GM12872 (cell line): ENCODE data around the gene TCHH.

Source experiments
- TF ChIP-seq, protein P1 (sequence below): IDR thresholded peaks from 3 replicates; pipeline ENCODE4 v1.5.1; 2011; ENCODE audit warnings: low read depth, mild to moderate bottlenecking, low read length, moderate library complexity; ENCODE audit not compliant: insufficient read depth

Gene TCHH

DNA sequence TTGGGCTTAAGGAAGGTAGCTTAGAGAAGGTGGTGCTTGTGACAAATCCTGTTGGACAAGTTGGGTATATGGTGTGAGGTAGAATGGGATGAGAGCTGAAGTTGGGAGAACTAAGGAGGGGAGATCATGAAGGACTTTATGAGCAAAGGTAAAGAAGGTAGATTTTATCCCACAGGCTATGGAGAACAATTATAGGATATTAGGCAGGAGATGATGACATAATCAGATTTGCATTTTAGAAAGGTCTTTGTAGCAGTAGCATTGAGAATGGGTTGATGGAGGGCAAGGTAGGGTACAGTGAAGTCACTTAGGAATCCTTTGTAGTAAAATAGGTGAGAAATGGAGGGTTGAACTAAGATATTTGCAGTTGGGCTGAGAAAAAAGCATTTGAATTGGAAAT is 14.9 kb upstream of the TCHH start:
- TF ChIP-seq, protein P1, sequence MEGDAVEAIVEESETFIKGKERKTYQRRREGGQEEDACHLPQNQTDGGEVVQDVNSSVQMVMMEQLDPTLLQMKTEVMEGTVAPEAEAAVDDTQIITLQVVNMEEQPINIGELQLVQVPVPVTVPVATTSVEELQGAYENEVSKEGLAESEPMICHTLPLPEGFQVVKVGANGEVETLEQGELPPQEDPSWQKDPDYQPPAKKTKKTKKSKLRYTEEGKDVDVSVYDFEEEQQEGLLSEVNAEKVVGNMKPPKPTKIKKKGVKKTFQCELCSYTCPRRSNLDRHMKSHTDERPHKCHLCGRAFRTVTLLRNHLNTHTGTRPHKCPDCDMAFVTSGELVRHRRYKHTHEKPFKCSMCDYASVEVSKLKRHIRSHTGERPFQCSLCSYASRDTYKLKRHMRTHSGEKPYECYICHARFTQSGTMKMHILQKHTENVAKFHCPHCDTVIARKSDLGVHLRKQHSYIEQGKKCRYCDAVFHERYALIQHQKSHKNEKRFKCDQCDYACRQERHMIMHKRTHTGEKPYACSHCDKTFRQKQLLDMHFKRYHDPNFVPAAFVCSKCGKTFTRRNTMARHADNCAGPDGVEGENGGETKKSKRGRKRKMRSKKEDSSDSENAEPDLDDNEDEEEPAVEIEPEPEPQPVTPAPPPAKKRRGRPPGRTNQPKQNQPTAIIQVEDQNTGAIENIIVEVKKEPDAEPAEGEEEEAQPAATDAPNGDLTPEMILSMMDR: no peak

DNA sequence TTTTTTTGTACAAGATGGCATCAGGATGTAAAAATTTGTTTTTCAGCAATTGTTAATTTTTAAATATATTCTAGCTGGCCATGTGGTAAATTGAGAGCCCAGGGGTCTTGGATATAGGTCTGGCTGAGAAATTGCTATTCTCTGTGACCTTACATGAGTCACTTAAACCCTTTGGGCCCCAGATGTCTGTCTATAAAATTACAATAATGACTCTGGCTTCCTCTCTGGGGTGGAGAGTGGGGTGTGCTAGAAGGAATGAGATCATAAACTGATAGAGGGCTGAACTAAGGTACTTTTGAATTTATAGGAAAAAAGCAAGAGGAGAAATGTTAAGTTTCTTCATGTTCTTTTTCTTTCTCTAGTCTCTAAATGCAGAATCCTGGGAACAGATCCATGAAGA is 12.4 kb upstream of the TCHH start:
- TF ChIP-seq, protein P1: no peak

DNA sequence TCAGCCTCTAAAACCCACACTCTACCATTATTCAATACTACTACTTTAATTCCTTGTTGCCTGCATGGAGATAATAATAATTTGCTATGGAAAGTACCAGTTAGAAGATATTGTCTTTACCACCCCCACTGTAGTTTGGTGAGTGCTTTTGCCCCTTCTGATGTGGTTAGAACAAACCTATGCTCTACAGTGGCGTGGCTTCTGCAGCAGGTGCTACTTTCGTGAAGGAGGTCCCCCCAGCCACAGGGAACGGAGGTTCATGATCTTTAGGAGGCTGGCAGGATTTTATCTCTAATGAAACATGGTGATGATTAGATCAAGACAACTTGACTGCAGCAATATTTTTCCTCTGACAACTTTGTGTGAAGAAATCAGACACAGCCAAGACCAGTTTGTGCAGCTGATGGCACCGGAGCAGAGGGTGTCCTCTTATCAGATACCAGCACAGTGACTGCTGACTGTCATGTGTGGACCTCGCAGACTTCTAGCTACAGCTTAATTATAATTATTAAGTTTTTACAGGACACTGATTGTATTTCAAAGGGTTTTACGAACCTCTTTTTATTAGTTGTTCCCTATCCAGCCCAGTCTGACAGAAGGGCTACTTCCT is 10.7 kb upstream of the TCHH start:
- TF ChIP-seq, protein P1: no peak

DNA sequence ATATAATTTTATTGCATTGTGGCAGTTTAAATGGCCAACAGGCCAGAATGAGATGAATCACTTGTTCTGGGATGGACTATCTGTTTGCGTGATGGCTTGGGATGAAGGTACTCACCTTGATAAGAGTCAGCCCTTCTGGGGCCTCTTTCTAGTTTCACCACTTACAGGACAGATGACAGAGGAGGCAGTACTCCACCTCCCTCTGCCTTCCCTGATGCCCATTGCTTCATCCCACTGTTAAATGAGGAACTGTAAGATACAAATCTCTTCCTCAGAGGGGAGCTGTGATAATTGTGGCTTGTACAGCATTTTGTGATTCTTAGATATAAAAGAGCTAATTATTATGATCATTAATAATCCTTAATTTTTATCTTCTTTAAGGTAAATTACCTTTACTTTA is 3.7 kb upstream of the TCHH start:
- TF ChIP-seq, protein P1: no peak

DNA sequence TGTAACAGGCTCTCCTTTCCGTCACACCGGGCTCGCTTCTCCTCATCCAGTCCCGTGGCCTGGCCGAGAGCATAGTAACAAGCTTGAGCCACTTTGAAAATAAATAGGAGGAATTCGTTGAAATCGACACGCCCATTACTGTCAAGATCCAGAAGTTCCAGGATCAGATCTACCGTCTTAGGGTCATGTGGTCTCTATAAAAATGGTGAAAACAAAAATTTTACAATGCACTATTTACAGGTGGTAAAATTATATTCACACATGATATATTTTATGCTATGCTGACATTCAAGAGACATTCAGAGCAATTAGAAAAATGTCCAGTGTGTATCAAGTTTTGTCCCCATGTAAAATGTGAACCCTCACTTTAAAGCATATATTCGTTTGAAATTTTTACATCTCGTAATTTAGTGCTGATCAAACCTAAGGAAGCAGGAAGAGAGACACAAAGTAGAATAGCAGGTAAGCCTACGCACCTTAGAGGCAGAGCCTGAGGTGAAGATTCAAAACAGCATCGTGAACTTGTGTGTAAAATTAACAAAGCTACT is 2.3 kb downstream of the TCHH start:
- TF ChIP-seq, protein P1: no peak

DNA sequence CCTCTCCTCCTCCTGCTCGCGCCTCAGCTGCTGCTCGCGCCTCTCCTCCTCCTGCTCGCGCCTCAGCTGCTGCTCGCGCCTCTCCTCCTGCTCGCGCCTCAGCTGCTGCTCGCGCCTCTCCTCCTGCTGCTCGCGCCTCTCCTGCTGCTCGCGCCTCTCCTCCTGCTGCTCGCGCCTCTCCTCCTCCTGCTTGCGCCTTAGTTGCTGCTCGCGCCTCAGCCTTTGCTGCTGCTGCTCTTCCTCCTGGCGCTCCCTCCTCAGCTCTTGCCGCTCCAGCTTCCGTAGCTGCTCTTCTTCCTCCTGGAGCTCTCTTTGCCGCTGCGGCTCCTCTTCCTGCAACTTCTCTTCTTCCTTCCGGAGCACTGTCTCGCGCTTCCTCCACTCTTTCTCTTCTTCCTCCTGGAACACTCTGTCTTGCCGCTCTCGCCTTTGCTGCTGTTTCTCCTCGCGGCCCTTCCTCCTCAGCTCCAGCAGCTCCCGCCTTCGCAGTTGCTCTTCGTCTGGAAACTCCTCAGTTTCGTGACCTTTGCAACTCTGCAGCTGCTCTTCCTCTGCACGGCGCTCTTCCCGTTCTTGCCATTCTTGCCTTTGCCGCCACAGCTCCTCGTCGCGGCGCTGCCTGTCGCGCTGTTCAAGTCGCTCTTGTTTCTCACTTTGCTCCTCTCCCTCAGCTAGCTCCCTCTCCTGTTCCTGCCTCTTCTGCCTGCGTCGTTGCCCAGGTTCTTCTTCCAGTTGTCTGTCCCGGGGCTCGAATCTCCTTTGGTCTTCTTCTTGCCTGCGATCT is 3.0 kb downstream of the TCHH start:
- TF ChIP-seq, protein P1: no peak

DNA sequence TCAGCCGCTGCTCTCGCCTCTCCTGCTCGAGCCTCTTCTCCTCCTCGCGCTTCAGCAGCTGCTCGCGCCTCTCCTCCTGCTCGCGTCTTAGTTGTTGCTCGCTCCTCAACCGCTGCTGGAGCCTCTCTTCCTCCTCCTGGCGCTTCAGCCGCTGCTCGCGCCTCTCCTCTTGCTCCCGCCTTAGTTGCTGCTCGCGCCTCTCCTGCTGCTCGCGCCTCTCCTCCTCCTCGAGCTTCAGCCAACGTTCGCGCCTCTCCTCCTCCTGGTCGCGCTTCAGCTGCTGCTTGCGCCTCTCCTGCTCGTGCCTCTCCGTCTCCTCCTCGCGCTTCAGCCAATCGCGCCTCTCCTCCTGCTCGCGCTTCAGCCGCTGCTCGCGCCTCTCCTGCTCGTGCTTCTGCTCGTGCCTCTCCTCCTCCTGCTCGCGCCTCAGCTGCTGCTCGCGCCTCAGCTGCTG is 3.7 kb downstream of the TCHH start:
- TF ChIP-seq, protein P1: no peak
